ENCODE data around the gene HTR4. TPM values are rescaled to one million over a fixed set of nuclear protein-coding genes. Genes with fewer than 3 reads are reported as not detected.

The HTR4 gene
- total RNA-seq, 3 donors from 2014 or later, result 15.0 to 18.8 (median 17.3) TPM

DNA sequence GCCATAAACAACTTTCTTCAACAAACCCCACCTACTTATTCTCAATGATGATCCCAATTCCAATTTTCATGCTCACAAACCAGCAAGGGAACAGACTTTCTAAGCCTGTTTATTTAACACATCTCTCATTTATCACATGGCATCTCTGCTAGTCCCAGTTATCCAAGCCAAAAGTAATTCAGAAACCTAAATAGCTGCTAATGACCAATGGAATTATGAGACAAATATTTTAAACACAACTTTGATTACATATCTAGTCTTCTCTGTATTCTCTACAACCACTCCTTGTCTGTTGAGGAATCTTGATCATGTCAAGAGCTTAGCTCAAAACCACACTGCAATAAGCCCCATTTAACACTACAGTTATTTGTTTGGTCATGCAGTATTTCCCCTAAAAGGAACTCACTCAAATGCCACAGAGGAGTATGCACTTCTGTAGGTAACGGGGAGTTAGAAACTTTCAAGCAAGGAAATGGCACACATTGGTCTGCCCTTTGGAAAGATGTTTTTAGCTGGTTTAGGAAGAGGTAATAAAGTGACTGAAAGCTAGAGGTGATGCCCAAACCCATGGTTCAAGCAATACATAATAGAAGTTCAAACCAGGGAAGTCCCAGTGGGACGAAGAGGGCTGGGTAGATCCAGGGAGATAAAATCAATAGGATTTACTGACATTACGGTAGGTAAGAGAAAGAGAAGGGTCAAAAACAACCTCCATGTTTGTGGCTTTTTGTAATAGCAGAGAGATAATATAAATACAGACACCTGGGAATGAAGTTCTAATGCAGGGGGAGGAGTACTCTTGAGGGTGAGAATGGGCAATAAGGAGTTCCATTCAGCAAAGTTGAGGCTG lies 42.1 kb upstream of the HTR4 start:
- Histone ChIP-seq H3K4me1 (ENCODE audit: low read depth) (no peaks in the 10 kb centered on the region), H3K9me3 (no peaks in the 10 kb centered on the region), H3K4me3 (no peak overlapping the region), H3K36me3 (ENCODE audit: low read depth) (no peaks in the 10 kb centered on the region)
- intact Hi-C loops (cut with DNase I, micrococcal nuclease), result no loop called here
- ATAC-seq (no peak), DNase-seq (no peak)
- TF ChIP-seq, protein P1, sequence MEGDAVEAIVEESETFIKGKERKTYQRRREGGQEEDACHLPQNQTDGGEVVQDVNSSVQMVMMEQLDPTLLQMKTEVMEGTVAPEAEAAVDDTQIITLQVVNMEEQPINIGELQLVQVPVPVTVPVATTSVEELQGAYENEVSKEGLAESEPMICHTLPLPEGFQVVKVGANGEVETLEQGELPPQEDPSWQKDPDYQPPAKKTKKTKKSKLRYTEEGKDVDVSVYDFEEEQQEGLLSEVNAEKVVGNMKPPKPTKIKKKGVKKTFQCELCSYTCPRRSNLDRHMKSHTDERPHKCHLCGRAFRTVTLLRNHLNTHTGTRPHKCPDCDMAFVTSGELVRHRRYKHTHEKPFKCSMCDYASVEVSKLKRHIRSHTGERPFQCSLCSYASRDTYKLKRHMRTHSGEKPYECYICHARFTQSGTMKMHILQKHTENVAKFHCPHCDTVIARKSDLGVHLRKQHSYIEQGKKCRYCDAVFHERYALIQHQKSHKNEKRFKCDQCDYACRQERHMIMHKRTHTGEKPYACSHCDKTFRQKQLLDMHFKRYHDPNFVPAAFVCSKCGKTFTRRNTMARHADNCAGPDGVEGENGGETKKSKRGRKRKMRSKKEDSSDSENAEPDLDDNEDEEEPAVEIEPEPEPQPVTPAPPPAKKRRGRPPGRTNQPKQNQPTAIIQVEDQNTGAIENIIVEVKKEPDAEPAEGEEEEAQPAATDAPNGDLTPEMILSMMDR (IDR thresholded peaks at IDR 0.05), result no peak

DNA sequence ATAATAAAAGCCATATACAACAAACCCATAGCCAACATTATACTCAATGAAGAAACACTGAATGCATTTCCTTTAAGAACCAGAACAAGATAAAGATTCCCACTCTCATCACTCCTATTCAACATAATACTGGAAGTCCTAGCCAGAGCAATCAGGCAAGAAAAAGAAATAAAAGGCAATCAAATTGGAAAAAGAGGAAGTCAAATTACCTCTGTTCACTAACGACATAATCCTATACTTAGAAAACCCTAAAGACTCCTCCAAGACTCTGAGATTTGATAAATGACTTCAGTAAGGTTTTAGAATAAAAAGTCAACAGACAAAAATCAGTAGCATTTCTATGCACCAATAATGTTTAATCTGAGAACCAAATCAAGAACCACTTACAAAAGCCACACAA lies 36.6 kb upstream of the HTR4 start:
- no peak for DNase-seq
- no peak for ATAC-seq
- Histone ChIP-seq H3K9me3 (peaks cover 10% of the 10 kb centered on the region), H3K4me1 (ENCODE audit: low read depth) (no peaks in the 10 kb centered on the region), H3K4me3 (no peak overlapping the region), H3K36me3 (ENCODE audit: low read depth) (no peaks in the 10 kb centered on the region)
- TF ChIP-seq, protein P1 (IDR thresholded peaks at IDR 0.05), result no peak
- intact Hi-C loops (cut with DNase I, micrococcal nuclease), result no loop called here

DNA sequence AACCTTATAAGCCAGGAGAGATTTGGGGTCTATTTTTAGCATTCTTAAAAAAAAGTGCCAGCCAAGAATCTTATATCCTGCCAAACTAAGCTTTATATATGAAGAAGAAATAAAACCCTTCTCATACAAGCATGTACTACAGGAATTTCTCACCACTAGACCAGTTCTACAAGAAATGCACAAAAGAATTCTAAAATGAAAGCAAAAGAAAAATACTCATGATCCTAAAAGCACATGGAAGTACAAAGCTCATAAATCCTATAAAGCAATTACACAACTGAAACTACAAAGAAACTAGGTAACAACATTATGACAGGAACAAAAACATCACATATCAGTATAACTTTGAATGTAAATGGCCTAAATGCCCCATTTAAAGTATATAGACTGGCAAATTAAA lies 34.5 kb upstream of the HTR4 start:
- Histone ChIP-seq H3K4me1 (ENCODE audit: low read depth) (no peaks in the 10 kb centered on the region), H3K4me3 (no peak overlapping the region), H3K9me3 (peaks cover 10% of the 10 kb centered on the region), H3K36me3 (ENCODE audit: low read depth) (no peaks in the 10 kb centered on the region)
- intact Hi-C loops (cut with DNase I, micrococcal nuclease), result no loop called here
- ATAC-seq (peak; percentile 67), DNase-seq (no peak)
- TF ChIP-seq, protein P1 (IDR thresholded peaks at IDR 0.05), result no peak

DNA sequence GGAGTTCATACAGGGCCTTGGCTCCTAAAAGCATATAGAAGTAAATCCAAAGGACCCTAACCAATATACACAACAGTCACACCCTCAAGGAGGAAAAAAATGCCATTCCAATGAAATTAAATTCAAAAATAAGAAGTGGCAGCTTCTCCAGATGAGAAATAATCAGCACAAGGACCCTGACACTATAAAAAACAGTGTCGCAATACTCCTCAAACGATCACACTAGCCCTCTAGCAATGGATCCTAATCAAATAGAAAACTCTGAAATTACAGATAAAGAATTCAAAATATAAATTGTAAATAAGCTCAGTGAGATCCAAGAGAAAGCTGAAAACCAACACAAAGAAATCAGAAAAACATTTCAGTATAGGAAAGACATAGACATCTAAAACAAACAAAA lies 33.5 kb upstream of the HTR4 start:
- Histone ChIP-seq H3K4me1 (ENCODE audit: low read depth) (no peaks in the 10 kb centered on the region), H3K9me3 (peaks cover 10% of the 10 kb centered on the region), H3K4me3 (no peak overlapping the region), H3K36me3 (ENCODE audit: low read depth) (no peaks in the 10 kb centered on the region)
- TF ChIP-seq, protein P1 (IDR thresholded peaks at IDR 0.05), result no peak
- ATAC-seq, result no peak
- intact Hi-C loops (cut with DNase I, micrococcal nuclease), result no loop called here
- no peak for DNase-seq

DNA sequence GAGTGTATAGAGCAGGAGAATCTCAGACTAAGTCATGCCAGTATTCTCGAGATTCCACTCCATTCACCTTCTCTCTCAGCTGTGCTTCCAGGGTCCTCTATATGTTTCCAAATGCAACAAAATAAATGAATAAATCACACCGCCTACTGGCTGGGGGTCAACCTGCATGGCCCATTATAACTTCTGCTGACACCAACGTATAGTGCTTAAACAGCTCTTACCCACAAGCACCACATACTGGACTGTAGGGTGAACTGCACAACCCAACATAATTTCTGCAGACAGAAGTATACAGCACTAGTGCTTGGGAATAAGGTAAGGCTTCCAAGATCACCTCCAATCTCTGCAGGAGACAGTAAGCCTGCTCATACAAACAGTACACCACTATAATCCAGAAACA lies 33.1 kb upstream of the HTR4 start:
- DNase-seq (peak in 2 of 3 donors; percentile 26 to 58), ATAC-seq (peak; percentile 95)
- peaks cover 10% of the 10 kb centered on the region for H3K9me3 ChIP-seq
- TF ChIP-seq, protein P1 (IDR thresholded peaks at IDR 0.05), result peak; percentile 35
- no peaks in the 10 kb centered on the region for H3K36me3 ChIP-seq (ENCODE audit: low read depth)
- H3K4me3 ChIP-seq, result no peak overlapping the region
- H3K4me1 ChIP-seq (ENCODE audit: low read depth), result no peaks in the 10 kb centered on the region
- intact Hi-C loops (cut with DNase I, micrococcal nuclease), result no loop called here
